ENCODE measurements around the gene PTPRM.

PTPRM gene

GRCh38 chr18:7677424-7677823 is 110.3 kb downstream of the PTPRM start:
- no peak for DNase-seq

GRCh38 chr18:7678389-7678788 is 111.3 kb downstream of the PTPRM start:
- no peak for DNase-seq

- no peak for DNase-seq
Measured at GRCh38 chr18:7678801-7679200, 111.7 kb downstream of the PTPRM start.

GRCh38 chr18:7681298-7681697 is 114.2 kb downstream of the PTPRM start:
- DNase-seq, result no peak

GRCh38 chr18:7682321-7682720 is 115.2 kb downstream of the PTPRM start:
- DNase-seq, result no peak

GRCh38 chr18:7683753-7684152 is 116.6 kb downstream of the PTPRM start:
- DNase-seq, result no peak

GRCh38 chr18:7684357-7684756 is 117.2 kb downstream of the PTPRM start:
- no peak for DNase-seq

- no peak for DNase-seq
Measured at GRCh38 chr18:7684966-7685365, 117.8 kb downstream of the PTPRM start.

GRCh38 chr18:7686278-7686677 is 119.2 kb downstream of the PTPRM start:
- no peak for DNase-seq

GRCh38 chr18:7688580-7688979 is 121.5 kb downstream of the PTPRM start:
- no peak for DNase-seq

GRCh38 chr18:7691206-7691605 is 124.1 kb downstream of the PTPRM start:
- DNase-seq, result no peak

- no peak for DNase-seq
Measured at GRCh38 chr18:7696780-7697179, 129.7 kb downstream of the PTPRM start.

GRCh38 chr18:7697306-7697705 is 130.2 kb downstream of the PTPRM start:
- no peak for DNase-seq

GRCh38 chr18:7711495-7711894 is 144.4 kb downstream of the PTPRM start:
- DNase-seq, result no peak

- DNase-seq, result no peak
Measured at GRCh38 chr18:7720395-7720794, 153.3 kb downstream of the PTPRM start.

- no peak for DNase-seq
Measured at GRCh38 chr18:7721532-7721931, 154.4 kb downstream of the PTPRM start.

GRCh38 chr18:7722955-7723354 is 155.8 kb downstream of the PTPRM start:
- DNase-seq, result no peak

- DNase-seq, result no peak
Measured at GRCh38 chr18:7723558-7723957, 156.4 kb downstream of the PTPRM start.

- no peak for DNase-seq
Measured at GRCh38 chr18:7725473-7725872, 158.4 kb downstream of the PTPRM start.

GRCh38 chr18:7725897-7726296 is 158.8 kb downstream of the PTPRM start:
- DNase-seq, result no peak

GRCh38 chr18:7726522-7726921 is 159.4 kb downstream of the PTPRM start:
- no peak for DNase-seq

- DNase-seq, result no peak
Measured at GRCh38 chr18:7727361-7728076, 160.4 kb downstream of the PTPRM start.

- DNase-seq, result no peak
Measured at GRCh38 chr18:7728297-7728696, 161.2 kb downstream of the PTPRM start.

- no peak for DNase-seq
Measured at GRCh38 chr18:7729868-7730267, 162.8 kb downstream of the PTPRM start.

- no peak for DNase-seq
Measured at GRCh38 chr18:7730682-7731081, 163.6 kb downstream of the PTPRM start.

Data from femur (tissue), 1 donor.